Fibroblast of skin of right biceps (primary cell): Measurements from ENCODE around the gene DTX1.

ENCODE experiments used
- DNase-seq: peaks from one replicate; pipeline ENCODE4 v3.0.0-alpha.2; 2013

Gene DTX1

DNA sequence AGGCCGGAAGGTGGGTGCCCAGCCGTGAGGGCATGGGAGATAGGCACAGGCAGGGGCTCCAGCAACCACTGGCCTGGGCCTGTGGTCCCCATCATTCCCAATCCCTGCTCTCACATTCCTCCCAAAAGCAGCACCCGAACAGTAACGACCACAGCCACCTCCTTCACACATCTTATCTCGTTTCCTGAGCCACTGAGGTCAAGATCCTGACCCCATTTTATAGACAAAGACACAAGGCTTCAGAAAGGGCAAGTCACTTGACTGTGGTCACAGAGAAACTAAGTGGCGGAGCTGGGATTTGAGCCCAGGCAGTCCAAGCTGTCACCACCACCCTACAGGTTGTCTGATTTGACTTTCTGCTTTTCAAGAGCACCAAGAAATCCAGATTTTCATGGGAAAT is 38.9 kb downstream of the DTX1 start:
- no peak for DNase-seq

DNA sequence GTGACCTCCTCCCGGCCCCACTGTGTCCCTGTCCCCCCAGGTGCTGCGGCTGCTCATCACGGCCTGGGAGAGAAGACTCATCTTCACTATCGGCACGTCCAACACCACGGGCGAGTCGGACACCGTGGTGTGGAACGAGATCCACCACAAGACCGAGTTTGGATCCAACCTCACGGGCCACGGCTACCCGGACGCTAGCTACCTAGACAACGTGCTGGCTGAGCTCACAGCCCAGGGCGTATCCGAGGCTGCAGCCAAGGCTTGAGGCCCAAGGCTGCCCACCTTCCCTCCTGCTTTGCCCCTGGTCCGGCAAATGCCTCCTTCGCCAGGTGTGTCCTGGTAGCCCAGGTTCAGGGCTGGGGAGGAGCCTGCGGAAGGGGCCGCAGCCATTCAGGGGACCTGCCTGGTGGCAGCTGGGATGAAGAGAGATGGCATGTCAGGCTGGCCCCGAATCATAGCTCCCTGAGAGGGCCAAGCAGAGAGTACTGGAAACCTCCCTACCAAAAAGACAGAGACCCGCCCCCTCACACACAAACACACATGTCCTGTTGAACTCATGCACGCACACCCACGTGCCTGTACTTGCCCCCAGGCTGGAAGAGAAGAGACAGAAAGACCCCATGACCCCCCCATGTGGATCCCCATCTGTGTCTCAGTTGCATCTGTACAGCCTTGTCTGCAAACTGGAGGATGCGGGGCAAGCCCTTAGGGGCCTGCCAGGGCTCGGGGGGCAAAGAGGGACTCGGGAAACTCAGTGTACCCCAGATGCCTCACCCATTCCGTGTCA is 40.3 kb downstream of the DTX1 start:
- no peak for DNase-seq

DNA sequence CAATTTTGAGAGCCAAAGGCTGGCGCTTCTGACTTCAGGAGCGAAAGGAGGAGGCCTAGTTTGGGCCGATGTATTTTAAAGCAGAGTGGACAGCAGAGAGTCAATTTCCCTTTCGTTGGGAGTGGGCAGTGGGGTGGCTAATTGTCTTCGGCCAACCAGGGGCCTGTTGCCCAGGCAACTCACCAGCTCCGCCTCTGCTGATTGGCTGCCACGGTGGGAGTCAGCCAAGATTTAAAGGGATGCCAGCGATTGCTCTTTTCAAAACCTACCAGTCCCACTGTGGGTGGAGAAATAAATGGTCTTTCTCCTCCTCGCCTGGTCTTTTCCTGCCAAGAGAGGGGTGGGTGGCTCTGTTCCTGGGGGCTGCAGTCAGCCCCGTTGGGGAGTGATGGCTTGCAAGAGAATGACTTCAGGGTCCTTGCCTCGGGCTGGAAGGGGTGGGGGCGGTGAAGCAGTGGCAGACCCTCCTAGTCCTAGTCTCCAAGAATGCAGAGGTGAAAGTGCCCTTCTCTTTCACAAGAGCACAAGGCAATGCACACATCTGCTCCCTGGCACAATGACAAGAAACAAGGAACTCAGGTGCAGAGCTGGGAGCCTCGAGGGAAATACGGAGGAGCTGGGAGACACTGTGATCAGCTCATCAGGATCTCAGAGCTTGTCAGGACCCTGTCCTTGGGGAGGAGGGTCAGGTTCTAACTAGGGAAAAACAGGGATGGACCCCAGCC is 41.3 kb downstream of the DTX1 start:
- DNase-seq = no peak

DNA sequence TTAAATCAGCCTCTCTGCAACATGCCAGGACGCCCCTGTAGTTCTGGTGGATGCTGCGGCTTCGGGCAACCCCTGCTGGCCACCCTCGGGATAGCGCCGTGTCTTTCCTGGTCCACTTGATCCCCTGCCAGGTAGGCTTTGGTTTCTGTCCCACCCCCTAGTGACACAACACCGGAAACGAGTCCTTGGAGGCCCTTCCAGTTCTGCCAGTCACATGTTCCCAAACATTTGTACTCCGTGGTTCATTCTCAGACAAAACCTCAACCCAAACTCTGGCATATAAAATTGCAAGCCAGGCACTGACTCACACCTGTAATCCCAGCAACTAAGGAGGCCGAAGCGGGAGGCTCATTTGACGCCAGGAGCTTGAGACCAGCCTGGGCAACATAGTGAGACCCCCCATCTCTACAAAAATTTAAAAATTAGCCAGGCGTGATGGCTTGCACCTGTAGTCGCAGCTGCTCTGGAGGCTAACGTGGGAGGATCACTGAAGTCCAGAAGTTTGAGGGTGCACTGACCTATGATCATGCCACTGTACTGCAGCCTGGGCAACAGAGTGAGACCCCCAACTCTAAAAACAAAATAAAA is 42.0 kb downstream of the DTX1 start:
- peak; percentile 75 for DNase-seq

DNA sequence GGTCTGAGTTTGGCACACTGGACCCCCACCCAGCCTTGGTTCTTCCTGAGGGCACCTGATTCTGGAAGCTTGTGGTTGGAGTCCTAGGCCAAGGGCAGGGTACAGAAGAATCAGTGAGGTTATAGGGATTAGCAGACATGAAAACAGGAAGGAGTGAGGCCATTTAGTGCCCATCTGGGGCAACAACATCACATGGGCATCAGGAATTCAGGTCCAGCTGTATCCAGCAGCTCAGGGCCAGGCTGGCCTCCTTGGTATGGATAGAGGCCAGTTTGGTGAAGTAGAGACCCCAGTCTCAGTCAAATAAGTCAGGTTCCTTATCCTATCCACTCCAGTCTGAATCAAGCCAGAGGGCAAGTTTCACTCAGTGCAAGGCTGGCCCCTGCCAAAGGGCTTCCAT is 42.8 kb downstream of the DTX1 start:
- DNase-seq = no peak

DNA sequence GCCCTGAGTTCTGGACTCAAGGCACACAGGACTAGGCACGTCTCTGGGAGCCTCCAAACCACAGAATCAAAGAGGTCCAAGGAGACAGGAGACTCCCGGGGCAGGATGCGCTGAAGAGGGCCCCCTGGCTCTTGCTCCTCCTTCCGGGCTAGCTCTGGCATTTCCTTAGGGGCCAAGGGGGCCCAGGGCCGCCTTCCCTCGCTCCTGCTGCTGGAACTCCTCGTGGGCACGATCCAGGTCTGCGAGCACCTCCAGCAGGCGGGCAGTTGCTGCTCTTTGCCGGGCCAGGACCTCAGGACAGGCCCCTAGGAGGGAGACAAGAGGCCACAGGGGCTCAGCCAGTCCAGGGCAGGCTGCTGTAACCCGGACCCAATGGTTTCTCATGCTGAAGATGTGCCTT is 43.2 kb downstream of the DTX1 start:
- no peak for DNase-seq

DNA sequence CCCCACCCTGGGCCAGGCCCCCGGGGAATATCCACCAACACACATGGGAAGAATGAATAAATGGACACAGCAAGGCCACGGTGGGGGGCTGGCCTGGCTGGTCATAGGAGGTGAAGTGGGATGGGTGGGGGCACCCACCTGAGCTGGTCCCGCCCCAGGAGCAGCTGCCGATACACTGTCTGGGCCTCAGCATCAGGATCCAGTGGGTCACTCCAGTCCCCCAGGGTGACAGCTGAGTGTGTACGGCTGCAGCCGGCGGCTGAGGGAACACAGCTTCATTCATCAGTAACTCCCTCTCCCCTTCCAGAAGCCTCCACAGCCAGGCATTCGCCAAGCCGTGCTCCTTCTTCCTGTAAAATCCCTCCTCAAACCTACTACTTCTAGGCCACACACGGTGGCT is 45.2 kb downstream of the DTX1 start:
- DNase-seq = no peak

DNA sequence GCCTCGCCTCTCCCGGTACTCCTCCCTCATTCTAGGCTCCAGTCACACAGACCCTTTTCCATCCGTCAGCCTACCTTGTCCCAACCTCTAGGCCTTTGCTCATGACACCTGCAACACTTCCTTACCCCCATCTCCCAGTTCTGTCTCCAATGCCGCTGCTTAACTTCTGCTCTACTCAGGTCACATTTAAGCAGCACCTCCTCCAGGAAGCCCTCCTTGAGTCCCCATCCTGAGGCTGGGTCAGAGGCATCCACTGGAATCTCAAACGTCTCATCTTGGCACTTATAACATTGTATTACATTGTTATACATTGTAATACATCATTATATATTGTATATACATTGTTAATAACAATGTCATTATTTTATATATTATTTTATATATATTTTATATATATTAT is 46.3 kb downstream of the DTX1 start:
- no peak for DNase-seq

DNA sequence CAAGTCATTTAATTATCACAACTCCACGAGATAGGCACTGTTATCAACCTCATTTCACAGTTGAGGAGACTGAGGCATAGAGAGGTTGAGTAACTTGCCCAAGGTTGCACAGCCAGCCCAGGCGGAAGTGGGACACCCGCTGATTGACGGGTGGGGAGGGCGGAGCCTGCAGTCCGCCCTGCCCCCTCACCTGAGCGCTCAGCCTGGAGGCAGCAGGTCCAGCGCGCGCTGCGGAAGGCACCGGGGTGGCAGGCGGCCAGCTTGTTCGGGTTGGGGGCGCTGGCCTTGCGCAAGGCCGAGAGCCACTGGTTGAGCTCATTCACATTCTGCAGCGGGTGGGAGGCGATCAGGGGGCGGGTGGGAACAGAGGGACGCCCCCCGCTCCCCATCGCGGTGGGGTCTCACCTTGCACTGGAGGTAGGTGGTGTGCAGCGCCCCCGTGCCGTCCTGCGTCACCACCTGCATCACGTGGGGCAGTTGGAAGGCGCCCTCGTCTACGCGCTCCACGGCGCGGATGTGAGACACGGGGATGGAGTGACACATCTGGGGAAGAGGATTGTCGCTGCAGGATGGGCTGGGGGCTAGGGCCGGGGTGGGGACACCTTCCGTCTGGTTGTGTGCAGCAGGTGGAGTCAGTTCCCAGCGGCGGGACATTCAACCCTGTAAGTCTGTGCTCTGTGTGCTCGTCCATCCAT is 47.4 kb downstream of the DTX1 start:
- no peak for DNase-seq

DNA sequence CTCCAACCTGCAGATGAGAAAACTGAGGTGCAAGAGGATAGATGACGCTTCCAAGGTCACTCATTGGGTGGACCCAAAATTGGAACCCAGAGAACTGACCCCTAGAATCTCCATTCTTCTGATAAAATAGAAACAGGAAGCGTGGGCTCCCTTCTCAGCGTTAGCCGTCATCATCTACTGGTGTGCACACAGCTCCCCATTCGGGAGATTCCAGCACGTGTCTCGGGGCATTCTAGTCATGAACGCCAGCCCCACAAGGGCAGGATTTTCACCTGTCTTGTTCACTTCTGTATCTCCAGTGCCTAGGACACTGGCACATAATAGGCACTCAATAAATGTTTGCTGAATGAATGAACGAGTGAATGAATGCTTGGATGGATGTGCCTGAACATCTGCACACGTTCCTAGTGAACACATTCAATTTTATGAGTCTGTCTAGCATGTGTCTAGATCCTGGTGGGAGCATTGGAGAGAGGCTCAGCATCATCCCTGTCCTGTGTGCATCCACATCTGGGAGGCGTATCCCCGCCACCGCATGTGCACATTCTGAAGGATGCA is 48.5 kb downstream of the DTX1 start:
- DNase-seq = no peak

DNA sequence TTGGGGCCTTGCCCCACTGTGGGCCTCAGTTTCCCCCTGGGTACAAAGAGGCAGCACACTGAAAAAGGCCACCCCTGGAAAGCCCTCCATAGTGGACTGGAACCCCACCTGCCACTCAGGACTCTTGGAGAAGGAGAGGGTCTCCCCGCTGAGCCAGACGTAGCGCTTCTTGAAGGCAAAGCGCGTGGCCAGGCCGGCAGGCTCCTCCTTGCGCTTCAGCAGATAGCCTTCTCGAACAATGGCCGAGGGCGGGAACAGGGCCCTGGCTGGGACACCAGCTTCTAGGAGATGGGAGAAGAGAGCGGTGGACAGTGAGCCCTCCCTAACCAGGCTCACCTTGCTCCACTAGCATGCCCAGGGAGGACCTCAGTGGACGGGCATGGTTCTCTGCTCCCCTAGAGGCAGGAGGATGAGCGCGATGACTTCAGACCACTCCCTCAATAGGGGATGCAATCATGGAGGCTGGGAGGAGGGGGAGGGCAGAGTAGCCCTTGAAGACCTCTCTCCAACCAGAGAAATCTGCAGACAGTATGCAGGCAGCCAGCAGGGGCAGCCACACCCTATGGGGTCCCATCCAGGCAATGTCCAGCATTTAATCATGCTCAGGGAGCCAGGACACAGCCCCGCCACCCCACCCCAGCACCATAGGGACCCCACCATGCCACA is 49.2 kb downstream of the DTX1 start:
- no peak for DNase-seq

DNA sequence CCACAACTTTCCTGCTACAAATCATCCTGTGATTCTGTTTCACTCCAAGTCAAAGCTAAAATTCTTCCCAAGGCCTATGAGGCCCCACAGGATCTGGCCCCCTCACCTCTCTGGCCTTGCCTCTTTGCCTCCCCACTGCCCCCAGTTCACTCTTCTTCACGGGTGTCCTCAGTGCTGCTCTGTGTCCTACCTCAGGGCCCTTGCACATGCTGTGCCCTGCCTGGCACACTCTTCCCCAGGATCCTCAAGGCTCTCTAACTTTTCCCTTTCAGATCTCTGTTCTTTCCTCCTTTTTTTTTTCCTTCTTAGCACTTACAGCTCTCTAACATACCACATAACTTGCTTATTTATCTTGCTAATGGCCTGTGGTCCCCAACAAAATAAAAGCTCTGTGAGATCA is 49.8 kb downstream of the DTX1 start:
- no peak for DNase-seq

DNA sequence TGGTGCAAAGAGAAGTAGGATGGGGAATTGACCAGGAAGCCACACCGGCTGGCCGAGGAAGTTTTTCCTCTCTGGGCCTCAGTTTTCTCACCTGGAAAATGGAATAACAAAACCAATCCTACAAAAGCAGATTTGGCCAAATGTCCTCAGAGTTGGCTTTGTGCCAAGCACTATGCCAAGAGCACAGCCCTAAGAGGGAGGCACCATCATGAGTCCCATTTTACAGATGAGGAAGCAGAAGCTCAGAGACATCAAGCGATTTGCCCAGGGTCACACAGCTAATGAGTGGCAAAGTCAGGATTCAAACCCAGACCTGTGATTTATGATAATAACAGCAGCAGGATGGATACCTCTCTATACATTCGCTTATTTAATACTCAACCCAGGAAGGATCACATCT is 51.8 kb downstream of the DTX1 start:
- DNase-seq = no peak

DNA sequence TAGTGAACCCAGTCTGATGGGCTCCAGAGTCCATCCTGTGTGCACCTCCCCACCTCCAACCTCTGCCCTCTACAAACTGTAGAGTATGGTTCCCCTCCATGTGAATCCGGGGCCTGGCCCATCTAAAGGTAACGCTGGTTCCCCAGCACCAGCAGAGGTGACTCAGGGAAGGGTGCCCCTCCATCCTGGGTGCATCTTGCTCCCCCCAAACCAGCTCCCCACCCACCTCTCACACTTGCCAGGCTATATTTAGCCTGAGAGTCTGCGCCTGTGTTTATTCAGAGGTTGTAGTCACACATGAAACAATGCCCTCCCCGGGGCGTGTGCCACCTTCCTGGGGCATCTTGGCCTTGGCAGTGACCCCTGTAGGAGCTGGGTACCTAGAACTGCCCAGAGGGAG is 52.8 kb downstream of the DTX1 start:
- DNase-seq = no peak

DNA sequence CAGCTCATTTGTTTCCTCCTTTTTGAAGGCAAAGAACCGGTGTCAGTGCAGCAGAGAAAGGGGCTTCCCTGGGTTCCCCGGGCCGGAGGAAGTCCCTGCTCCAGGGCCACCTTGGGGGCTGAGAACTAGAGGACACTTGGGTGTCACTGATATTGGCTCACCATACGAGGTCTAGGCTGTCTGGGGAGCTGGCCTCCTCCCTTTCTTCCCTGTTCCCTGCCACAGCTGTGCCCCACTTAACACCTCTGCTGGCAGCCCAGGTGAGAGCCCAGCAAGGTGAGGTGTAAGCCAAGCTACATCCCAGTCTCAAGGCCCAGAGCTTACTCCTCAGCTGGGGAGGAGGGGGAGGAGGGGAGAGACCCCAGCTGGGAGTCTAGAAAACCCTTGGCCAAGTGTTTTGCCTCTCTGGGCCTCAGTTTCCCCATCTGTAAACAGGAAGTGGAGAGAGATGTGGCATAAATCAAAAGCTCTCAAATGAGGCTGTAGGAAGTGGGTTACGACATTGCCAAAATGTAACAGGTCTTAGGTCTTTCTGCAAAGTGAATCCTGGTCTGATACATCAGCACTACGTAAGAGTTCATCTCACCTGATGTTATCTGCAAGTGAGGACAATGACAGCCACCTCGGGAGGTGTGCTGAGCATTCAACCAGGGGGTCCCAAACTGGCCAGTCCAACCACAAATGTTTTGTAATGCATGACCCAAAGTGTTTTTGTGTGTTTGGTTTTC is 53.5 kb downstream of the DTX1 start:
- no peak for DNase-seq

DNA sequence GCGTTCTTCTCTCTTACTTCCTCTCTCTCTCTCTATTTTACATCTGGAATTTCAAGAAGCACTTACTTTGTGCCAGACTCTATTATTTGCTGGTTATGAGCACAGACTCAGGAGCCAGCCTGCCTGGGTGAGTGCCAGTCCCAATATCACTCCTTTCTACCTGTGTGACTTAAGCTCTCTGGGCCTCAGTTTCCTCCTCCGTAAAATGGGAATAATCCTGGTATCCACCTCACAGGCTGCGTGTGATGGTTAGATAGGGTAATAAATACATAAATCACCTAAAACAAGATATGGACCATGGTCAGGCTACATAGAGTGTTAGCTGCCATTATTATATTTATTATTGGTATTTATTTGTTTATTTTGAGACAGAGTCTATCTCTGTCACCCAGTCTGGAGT is 54.7 kb downstream of the DTX1 start:
- DNase-seq = no peak

DNA sequence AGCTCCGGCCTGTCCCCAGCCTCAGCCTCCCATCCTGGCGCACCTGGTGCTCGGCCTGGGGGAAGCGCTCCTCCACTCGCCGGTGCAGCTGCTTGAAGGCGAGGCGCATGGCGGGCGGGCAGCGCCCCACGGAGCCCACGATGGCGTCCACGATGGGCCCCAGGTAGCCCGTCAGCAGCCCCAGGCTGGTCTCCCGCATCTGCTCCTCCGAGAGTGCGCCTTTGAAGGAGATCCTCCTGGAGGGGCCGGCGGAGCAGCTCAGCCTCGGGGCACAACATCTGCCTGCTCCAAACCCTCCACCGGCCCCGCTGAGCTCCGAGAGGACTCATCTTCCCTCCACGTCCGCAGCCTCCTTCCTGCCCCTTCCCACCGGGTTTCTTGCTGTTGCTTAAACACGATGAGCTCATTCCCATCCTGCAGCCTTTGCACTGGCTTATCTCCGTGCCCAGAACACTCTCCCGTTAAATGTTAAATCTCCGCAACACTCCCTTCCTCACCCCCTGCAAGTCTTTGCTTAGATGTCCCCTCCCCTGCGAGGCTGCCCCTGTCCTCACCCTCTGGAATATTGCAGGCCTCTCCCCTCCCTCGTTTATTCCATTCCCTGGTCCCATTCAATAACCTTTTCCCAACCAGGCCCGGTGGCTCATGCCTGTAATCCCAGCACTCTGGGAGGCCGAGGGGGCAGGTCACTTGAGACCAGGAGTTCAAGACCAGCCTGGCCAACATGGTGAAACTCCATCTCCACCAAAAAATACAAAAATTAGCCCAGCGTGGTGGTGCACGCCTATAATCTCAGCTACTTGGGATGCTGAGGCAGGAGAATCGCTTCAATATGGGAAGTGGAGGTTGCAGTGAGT is 55.7 kb downstream of the DTX1 start:
- no peak for DNase-seq

DNA sequence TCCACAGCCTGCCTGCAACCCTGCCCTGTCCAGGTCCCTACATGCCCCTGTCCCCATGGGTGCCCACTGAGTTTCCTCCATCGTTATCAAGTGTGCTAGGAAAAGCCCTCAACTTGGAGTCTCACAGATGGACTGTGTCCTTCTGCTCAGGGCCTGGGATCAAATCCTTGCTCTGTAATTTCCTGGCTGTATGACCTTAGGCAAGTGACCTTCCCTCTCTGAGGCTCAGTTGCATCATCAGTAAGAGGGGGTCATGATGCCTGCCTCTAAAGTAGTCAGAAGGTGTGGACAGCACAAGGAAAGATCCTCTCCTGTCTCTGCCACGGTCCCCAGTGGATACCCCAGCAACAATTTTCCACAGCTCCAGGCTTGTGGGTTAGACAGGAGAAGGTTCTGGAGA is 56.9 kb downstream of the DTX1 start:
- DNase-seq = no peak

DNA sequence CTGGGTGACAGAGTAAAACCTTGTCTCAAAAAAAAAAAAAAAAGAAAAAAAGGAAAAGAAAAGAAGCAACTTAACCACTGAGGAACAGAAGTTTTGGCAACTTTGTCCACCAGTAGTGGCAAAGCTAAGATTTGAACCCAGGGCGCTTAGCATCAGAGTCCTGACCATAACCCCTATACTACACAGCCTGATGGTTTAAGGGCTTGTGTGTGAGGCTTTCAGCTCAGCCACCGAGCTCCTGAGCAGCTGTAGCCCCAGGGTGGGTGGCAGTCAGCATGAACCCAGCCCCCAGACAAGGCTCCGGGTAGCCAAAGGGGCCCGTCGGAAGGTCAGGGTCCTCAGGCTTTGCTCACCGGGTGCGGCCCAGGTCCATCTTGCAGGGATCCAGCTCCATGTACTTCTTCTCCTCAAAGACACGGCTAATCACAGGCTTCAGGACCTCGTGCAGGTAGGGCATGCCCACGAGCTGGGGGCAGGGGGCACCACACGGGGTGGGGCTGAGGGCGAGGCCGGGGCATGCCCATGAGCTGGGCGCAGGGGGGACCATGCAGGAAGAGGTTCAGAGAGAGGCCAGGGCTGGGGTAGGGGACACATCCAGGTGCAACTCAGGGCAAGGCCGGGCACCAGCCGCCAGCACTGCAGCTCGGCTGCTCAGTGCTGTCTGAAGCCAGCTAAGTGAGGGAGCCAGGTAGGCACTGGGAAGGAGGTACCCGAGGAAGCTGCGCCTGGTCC is 58.1 kb downstream of the DTX1 start:
- DNase-seq = no peak

DNA sequence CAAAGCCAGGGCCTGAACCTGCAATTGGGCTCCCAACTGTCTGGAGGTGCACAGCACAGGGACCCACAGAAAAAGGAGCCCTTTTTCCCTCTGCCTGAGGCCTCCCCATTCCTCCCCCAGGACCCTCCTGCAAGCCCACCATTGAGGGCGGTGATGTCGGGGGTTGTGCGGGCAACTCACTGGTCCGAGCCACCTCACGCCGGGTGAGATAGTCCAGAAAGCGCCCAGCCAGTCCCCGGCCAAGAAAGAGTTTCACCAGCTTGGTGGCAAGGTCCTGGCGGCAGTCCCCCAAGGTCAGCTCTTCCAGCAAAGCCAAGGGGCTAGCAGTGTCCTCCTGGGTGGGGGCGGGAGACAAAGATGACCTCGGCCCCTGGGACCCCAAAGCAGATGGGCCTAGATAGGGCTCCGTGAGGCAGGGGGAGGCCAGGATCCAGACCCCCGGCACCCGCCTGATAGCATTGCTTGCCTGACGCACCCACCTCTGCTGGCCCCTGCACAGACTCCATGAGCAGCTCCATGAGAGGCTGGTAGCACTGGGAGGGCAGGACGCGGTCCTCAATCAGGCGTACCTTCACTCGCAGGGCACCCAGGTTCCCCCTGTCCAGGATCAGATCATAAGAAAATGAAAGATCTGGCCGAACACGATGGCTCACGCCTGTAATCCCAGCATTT is 59.1 kb downstream of the DTX1 start:
- no peak for DNase-seq
